H9 (cell line): Measurements from ENCODE around the gene C20orf173. TPM values are rescaled to one million over a fixed set of nuclear protein-coding genes. Genes with fewer than 3 reads are reported as not detected.

Source experiments
- DNase-seq: peaks from one replicate; pipeline ENCODE4 v3.0.0-alpha.2; 2017
- H2AFZ ChIP-seq: one replicate; pipeline ENCODE4 v1.6.1; 2013; ENCODE audit warnings: mild to moderate bottlenecking, low read length, control low read depth, moderate library complexity
- H2AK5ac ChIP-seq: 2 replicates; pipeline ENCODE4 v1.6.1; 2013; ENCODE audit warnings: low read length, control low read depth, mixed read lengths; ENCODE audit not compliant: insufficient read length
- H2BK120ac ChIP-seq: one replicate; pipeline ENCODE4 v1.6.1; 2013; ENCODE audit warnings: low read depth, mild to moderate bottlenecking, low read length, control low read depth, inconsistent platforms; ENCODE audit not compliant: poor library complexity, severe bottlenecking
- H2BK12ac ChIP-seq: 2 replicates; pipeline ENCODE4 v1.6.1; 2013; ENCODE audit warnings: low read length, control low read depth, mixed read lengths, low read depth; ENCODE audit not compliant: insufficient read length
- H2BK15ac ChIP-seq: 2 replicates; pipeline ENCODE4 v1.6.1; 2013; ENCODE audit warnings: low read depth, low read length, control low read depth
- H2BK20ac ChIP-seq: one replicate; pipeline ENCODE4 v1.6.1; 2013; ENCODE audit warnings: low read depth, mild to moderate bottlenecking, low read length, control low read depth, inconsistent platforms; ENCODE audit not compliant: poor library complexity, severe bottlenecking
- H2BK5ac ChIP-seq: 2 replicates; pipeline ENCODE4 v1.6.1; 2013; ENCODE audit warnings: low read length, control low read depth, mixed read lengths; ENCODE audit not compliant: insufficient read length
- H3K14ac ChIP-seq: 2 replicates; pipeline ENCODE4 v1.6.1; 2013; ENCODE audit warnings: low read length, control low read depth; ENCODE audit not compliant: insufficient read depth
- H3K18ac ChIP-seq: 2 replicates; pipeline ENCODE4 v1.6.1; 2013; ENCODE audit warnings: low read depth, mild to moderate bottlenecking, mixed read lengths, low read length, control low read depth; ENCODE audit not compliant: insufficient read length
- H3K23ac ChIP-seq: 2 replicates; pipeline ENCODE4 v1.6.1; 2013; ENCODE audit warnings: low read length, control low read depth, mixed read lengths, low read depth; ENCODE audit not compliant: insufficient read length
- H3K23me2 ChIP-seq: 2 replicates; pipeline ENCODE4 v1.6.1; 2013; ENCODE audit warnings: low read depth, mild to moderate bottlenecking, mixed read lengths, low read length, control low read depth; ENCODE audit not compliant: insufficient read length, poor library complexity, severe bottlenecking
- H3K27ac ChIP-seq: 2 replicates; pipeline ENCODE4 v1.5.1; 2013; ENCODE audit warnings: low read length, control low read depth, mixed read lengths, low read depth; ENCODE audit not compliant: insufficient read length
- H3K27me3 ChIP-seq: 2 replicates; pipeline ENCODE4 v1.6.1; 2013; ENCODE audit warnings: low read length, control low read depth, inconsistent platforms; ENCODE audit not compliant: insufficient read depth
- H3K4ac ChIP-seq: 2 replicates; pipeline ENCODE4 v1.6.1; 2013; ENCODE audit warnings: low read depth, mild to moderate bottlenecking, control low read depth, inconsistent platforms, low read length, moderate library complexity
- H3K4me1 ChIP-seq: 2 replicates; pipeline ENCODE4 v1.6.1; 2013; ENCODE audit warnings: low read length, control low read depth, inconsistent platforms; ENCODE audit not compliant: insufficient read depth
- H3K4me2 ChIP-seq: 2 replicates; pipeline ENCODE4 v1.6.1; 2013; ENCODE audit warnings: low read length, control low read depth, mixed read lengths; ENCODE audit not compliant: insufficient read length, insufficient read depth
- H3K56ac ChIP-seq: 2 replicates; pipeline ENCODE4 v1.6.1; 2013; ENCODE audit warnings: low read depth, mild to moderate bottlenecking, mixed read lengths, low read length, control low read depth; ENCODE audit not compliant: insufficient read length
- H3K79me1 ChIP-seq: 2 replicates; pipeline ENCODE4 v1.6.1; 2013; ENCODE audit warnings: low read depth, mild to moderate bottlenecking, moderate library complexity, low read length, control low read depth, inconsistent platforms; ENCODE audit not compliant: insufficient read depth, poor library complexity, severe bottlenecking
- H3K79me2 ChIP-seq: 2 replicates; pipeline ENCODE4 v1.6.1; 2013; ENCODE audit warnings: low read length, control low read depth, inconsistent platforms; ENCODE audit not compliant: insufficient read depth
- H3K9ac ChIP-seq: 2 replicates; pipeline ENCODE4 v1.6.1; 2013; ENCODE audit warnings: low read length, control low read depth, mixed read lengths; ENCODE audit not compliant: insufficient read length; ENCODE audit errors: extremely low read depth
- H3K9me3 ChIP-seq: one replicate; pipeline ENCODE4 v1.6.1; 2013; ENCODE audit warnings: low read depth, low read length, inconsistent platforms; ENCODE audit not compliant: control insufficient read depth
- H3T11ph ChIP-seq: one replicate; pipeline ENCODE4 v1.6.1; 2013; ENCODE audit warnings: mild to moderate bottlenecking, low read length, control low read depth, inconsistent platforms
- H4K20me1 ChIP-seq: one replicate; pipeline ENCODE4 v1.6.1; 2013; ENCODE audit not compliant: control insufficient read depth, insufficient read length, insufficient read depth
- H4K5ac ChIP-seq: 2 replicates; pipeline ENCODE4 v1.6.1; 2013; ENCODE audit warnings: low read depth, mild to moderate bottlenecking, mixed read lengths, low read length, control low read depth; ENCODE audit not compliant: insufficient read length
- H4K8ac ChIP-seq: replicated peaks from 2 replicates; pipeline ENCODE4 v1.6.1; 2013; ENCODE audit warnings: low read length, control low read depth, mixed read lengths, low read depth; ENCODE audit not compliant: insufficient read length
- H4K91ac ChIP-seq: 2 replicates; pipeline ENCODE4 v1.6.1; 2013; ENCODE audit warnings: low read depth, mild to moderate bottlenecking, moderate library complexity, mixed read lengths, low read length, control low read depth; ENCODE audit not compliant: insufficient read length
- H3K27ac Mint-ChIP-seq, 3 experiments: 2 replicates in 2 of 3; 3 replicates in 1 of 3; pipeline ENCODE4 v1.8.0; 2020 to 2021; ENCODE audit warnings: mixed read lengths in 3 of 3, mild to moderate bottlenecking in 1 of 3, moderate library complexity in 1 of 3
- H3K27me3 Mint-ChIP-seq: 2 replicates; pipeline ENCODE4 v1.8.0; 2021; ENCODE audit warnings: low read depth, mild to moderate bottlenecking, moderate library complexity, mixed read lengths
- H3K36me3 Mint-ChIP-seq, 3 experiments: 2 replicates in 2 of 3; 3 replicates in 1 of 3; pipeline ENCODE4 v1.8.0; 2020 to 2021; ENCODE audit warnings: low read depth in 3 of 3, mixed read lengths in 3 of 3; ENCODE audit not compliant: insufficient read depth in 1 of 3
- H3K4me1 Mint-ChIP-seq, 2 experiments: 2 replicates each; pipeline ENCODE4 v1.8.0; 2020; ENCODE audit warnings: mixed read lengths in 2 of 2
- H3K4me3 Mint-ChIP-seq, 2 experiments: 2 replicates in 1 of 2; 3 replicates in 1 of 2; pipeline ENCODE4 v1.8.0; 2020 to 2021; ENCODE audit warnings: mild to moderate bottlenecking in 2 of 2, mixed read lengths in 2 of 2, moderate library complexity in 1 of 2
- H3K9me3 Mint-ChIP-seq, 2 experiments: 2 replicates in 1 of 2; 3 replicates in 1 of 2; pipeline ENCODE4 v1.8.0; 2020; ENCODE audit warnings: mild to moderate bottlenecking in 2 of 2, mixed read lengths in 2 of 2, moderate library complexity in 1 of 2
- WGBS: extraction: QIAGEN DNeasy Blood & Tissue Kit; methylation state at CpG from one replicate; pipeline ENCODE4 v1.1.7; 2013; ENCODE audit warnings: missing lambda C conversion rate, low lambda C conversion rate, mixed read lengths; ENCODE audit not compliant: insufficient read length; ENCODE audit errors: extremely low coverage; 5-methylcytosine and 5-hydroxymethylcytosine counted together
- total RNA-seq: library from RNA; stranded (reverse); gene quantifications from 2 replicates; pipeline ENCODE4 v1.2.1, GENCODE V29; 2021
- TF ChIP-seq, protein P1 (sequence below): fragments of 200-600 bp; sonication (generic); conservative IDR thresholded peaks from 3 replicates; pipeline ENCODE4 v1.8.0; 2021; ENCODE audit warnings: antibody characterized with exemption, mild to moderate bottlenecking

C20orf173 gene
- total RNA-seq, 1 experiment from 2014 or later, result not detected

DNA sequence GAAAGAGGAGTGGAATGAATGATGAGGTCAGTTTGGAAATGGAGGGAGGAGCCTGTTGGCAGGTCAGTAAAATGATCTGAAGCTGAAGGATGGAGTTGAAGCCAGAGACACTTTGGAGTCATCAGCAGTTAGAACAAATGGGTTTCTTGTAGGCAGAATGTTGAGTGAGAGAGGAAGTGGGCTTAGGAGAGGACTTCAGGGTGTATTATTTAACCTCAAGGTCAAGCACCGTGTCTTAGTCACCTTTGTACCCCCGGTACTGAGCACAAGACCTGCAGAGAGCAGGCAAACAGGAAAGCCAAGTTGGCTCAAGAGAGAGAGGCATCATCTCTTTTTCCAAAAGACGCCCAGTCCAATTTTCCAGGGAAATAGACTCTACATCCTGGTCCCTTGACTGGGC is 23.3 kb downstream of the C20orf173 start:
- Histone ChIP-seq H2AK5ac (no peak overlapping the region), H3K23me2 (no peaks in the 10 kb centered on the region), H2BK20ac (no peak overlapping the region), H2BK12ac (no peak overlapping the region), H3K79me2 (no peaks in the 10 kb centered on the region), H3K18ac (no peak overlapping the region), H2BK15ac (no peak overlapping the region), H2AFZ (no peak overlapping the region), H3K27me3 (no peaks in the 10 kb centered on the region), H3K56ac (no peak overlapping the region), H3K9ac (no peak overlapping the region), H3K23ac (no peak overlapping the region), H3K4ac (no peak overlapping the region), H3K4me1 (no peaks in the 10 kb centered on the region), H2BK5ac (no peak overlapping the region), H4K8ac (no peak overlapping the region), H3K4me2 (no peak overlapping the region), H2BK120ac (no peak overlapping the region), H3T11ph (no peak overlapping the region), H4K20me1 (no peaks in the 10 kb centered on the region), H3K79me1 (no peaks in the 10 kb centered on the region), H4K5ac (no peak overlapping the region), H3K14ac (no peak overlapping the region), H4K91ac (no peak overlapping the region), H3K27ac (no peak overlapping the region), H3K9me3 (no peaks in the 10 kb centered on the region)
- Mint-ChIP-seq H3K27me3 (no peaks in the 10 kb centered on the region; the same call in 1 of the 2 replicates), H3K9me3 (no peaks in the 10 kb centered on the region), H3K27ac (peak overlapping the region in 1 of 3 experiments; percentile 5; a peak in 1 of 7 replicates), H3K4me1 (no peaks in the 10 kb centered on the region), H3K4me3 (no peak overlapping the region; a peak in 1 of 5 replicates), H3K36me3 (peaks cover 27 to 72% (median 68%) of the 10 kb centered on the region in 3 experiments)
- TF ChIP-seq, protein P1, sequence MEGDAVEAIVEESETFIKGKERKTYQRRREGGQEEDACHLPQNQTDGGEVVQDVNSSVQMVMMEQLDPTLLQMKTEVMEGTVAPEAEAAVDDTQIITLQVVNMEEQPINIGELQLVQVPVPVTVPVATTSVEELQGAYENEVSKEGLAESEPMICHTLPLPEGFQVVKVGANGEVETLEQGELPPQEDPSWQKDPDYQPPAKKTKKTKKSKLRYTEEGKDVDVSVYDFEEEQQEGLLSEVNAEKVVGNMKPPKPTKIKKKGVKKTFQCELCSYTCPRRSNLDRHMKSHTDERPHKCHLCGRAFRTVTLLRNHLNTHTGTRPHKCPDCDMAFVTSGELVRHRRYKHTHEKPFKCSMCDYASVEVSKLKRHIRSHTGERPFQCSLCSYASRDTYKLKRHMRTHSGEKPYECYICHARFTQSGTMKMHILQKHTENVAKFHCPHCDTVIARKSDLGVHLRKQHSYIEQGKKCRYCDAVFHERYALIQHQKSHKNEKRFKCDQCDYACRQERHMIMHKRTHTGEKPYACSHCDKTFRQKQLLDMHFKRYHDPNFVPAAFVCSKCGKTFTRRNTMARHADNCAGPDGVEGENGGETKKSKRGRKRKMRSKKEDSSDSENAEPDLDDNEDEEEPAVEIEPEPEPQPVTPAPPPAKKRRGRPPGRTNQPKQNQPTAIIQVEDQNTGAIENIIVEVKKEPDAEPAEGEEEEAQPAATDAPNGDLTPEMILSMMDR, result no peak
- no CpG with 5 or more reads among the region's 3 CpGs for WGBS
- DNase-seq, result no peak
